GM15510 (cell line): ENCODE measurements around the gene MCTP1.

Experiments
- POLR2A ChIP-seq: IDR thresholded peaks from 3 replicates; pipeline ENCODE4 v1.6.1; 2011; ENCODE audit warnings: borderline replicate concordance; ENCODE audit not compliant: insufficient read length; ENCODE audit errors: extremely low read depth

The MCTP1 gene

DNA sequence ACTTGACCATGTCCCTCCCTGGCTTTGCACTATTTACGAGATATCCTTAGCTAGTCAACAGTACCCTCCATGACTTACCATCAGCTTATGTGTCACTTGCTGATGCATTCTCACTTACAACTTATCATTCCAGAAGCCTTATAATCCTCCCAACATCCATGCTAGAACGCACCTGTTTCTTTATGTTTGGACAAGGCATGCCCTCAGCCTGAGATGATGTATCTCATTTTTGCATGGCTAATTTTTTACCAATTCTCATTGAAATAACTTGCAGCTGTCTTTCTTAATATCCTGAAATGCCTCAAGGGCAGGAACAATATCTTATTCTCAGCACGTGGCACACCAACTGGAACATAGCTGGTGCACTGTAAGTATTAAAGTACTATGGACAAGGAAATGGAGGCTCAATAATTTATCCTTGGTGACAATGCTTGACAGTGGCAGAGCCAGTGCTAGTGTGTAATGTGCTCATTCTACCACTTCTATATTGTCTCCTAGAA lies 384.8 kb downstream of the MCTP1 start:
- TF ChIP-seq POLR2A = no peak

DNA sequence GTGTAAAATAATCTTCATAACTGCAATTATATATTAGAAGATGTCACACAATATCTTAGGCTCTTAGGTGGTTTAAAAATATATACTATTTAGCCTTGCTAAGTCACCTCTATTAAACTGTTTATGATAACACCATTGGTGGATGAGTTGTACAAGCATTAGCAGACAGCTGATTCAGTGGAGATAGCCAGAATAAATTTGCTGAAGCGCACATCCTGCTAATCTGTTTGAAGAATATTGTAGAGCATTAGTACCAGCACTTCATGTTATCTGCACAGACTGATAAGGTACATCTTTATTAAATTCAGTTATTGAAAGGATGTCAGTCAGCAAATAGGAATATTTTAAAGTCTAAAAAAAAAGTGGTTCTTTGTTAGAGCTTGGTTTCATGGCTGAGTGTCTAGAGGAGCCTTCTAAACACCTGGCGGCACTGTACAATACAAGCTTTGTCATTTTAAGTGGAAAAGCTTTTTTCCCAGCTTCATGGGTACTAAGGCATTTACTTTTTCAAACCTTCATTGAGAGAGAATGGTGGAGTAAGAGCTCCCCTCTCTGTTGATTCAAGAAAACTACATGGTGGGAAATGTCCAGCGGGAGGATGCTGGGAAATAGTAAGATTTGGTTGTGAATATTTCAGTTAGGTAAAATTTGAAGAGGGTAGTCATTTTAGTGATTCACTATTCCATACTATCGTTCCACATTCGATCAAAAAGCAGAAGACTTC lies 391.3 kb downstream of the MCTP1 start:
- TF ChIP-seq POLR2A = no peak

DNA sequence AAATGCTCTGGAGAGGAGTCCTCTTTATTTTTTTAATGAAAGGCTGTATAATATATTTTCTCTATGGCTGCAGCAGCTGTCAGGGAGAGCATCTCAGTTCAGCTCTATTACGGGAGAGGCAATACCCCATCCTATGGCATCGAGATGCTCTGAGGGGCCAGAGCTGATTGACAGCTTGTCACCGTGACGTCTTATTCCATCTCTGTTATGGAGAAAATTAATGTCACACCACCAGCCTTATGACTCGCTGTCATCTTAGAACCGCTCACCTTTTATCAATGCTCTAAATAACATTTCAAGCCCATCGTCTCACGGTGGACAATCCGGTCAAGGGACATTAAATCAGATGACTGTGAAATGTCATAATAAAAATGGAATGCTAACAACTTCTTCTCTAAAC lies 392.9 kb downstream of the MCTP1 start:
- TF ChIP-seq POLR2A = no peak

DNA sequence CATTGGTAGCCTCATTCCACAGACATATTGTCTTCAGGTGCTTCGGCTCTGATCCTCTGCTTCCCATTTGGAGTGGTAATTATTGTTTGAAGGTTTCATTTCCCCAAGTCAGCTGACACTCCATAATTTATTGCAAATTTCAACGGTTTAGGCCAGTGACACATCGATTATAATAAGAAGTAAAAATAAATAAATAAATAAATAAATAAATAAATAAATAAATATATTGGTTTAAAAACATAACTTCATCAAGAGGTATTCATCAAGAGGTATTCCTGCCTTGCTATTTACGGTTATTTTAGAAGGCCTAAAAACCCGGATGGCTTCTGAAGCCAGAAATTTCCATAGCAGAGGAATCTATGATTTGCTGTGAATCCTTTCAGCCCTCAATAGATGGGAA lies 393.3 kb downstream of the MCTP1 start:
- no peak for TF ChIP-seq POLR2A

DNA sequence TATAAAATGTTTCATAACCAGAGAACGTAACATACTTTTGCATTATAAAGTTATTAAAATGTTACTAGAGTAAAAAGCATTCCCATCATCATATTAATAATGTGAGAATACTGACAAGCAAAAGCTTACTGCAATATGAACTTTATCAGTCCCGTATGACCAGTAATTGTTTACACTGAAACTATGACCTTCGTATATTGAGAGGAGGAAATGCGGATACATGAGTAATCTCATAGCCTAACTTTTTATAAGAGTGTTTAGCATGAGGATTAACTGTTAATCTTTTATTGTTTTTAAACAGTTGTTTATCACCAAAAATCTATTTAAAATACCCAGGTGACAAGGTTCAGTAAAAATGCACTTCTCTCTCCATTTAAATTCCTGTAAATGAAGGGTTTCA lies 394.0 kb downstream of the MCTP1 start:
- TF ChIP-seq POLR2A = no peak

DNA sequence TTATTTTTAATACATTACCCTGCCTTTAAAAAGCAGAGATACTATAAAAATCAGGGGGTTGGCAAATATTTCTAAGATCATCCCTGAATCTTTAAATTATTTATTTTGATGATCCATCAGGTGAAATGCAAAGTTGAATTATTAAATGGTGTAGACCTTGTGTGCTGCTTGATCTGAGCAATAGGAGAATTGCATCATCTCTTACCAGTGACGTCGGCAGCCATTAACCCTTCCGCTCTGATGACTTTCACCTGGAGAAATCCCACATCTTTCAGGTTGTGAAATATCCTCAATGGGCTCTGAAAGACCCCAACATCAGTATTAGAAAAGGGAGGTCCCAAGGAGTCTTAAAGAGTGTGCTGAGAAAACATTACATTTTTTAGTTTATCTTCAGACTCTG lies 396.2 kb downstream of the MCTP1 start:
- TF ChIP-seq POLR2A = no peak

DNA sequence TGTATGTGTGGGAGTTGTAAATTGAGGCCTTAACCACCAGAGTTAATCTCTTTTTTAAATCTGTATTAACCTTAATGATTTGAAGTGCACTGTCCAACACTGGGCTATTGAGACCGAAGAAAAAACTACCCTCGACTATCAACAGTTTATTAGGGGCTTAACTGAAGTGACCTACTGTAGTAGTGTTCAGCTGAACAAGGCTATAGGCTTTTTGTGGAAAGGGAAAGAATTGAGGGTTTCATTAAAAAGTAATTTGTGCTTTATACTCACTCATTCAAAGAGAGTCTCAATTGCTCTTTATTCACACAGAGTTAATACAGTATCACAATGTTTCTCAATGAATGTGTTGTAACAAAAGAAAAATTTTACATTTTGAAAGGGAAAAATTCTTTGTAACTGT lies 399.0 kb downstream of the MCTP1 start:
- TF ChIP-seq POLR2A = no peak

DNA sequence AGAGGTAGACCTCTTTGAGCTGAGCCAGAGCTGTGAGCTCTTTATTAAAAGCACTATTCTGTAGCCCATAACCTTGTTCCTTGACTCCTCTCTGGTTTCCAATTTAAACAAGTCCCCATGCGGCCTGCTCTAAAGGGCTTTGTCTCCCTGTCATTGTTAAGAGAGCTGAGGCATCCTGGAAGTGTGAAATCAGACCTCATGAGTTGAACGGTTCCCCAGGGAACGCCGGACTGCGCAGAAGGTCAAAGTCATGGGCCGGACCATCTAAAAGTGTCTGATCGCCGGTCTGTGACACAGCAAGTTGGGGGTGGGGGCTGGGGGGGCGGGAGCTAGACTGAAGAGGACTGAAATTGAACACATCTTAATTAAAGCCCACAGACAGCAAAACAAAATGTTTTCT lies 400.6 kb downstream of the MCTP1 start:
- TF ChIP-seq POLR2A = no peak

DNA sequence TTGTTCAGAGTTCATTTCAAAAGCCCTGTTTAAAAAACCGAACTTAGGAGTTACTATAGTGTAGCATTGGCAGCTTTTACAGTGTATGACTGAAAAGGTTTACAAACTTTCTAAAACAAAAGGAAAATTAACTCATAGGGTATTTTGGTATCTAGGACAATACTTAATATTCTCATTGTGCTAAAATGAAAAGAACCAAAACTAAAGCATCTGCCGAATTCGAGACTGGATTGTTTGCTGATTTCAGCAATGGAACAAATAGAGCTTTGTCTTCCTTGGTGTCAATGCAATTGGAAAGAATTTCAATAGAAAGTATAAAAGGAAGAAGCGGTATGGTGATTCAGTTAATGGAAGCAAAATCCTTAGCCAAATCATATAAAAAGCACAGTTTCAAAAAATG lies 412.4 kb downstream of the MCTP1 start:
- TF ChIP-seq POLR2A = no peak

DNA sequence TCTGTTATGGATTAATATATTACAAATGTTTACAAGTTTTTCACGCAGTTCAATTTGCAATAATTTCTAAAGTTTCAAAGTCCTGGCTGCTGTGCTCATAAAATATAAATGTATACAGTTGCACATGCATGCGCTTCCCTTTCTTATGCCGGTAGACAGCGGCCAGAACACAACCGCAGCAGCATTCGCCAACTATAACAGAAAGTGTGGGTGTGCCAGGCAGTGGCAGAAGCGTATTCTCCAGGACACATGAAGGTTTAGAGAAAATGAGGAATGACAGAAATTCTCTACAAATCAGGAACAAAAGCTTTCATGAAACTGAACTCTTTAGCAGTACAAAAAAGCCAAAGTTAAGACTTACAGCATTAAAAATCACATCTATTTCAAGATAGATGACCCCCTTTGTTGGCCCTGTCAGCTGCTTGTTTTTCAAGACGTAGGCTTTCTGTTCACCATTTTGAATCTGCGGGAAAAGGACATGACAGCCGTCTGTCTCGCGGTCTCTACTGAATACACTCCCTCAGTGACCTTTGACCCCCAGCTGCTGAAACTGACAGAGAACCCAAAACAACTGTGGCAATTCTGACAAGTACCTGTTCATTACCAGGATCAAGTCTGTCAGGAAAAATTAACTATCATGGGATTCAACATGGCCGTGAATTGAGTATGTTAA lies 414.2 kb downstream of the MCTP1 start:
- no peak for TF ChIP-seq POLR2A

DNA sequence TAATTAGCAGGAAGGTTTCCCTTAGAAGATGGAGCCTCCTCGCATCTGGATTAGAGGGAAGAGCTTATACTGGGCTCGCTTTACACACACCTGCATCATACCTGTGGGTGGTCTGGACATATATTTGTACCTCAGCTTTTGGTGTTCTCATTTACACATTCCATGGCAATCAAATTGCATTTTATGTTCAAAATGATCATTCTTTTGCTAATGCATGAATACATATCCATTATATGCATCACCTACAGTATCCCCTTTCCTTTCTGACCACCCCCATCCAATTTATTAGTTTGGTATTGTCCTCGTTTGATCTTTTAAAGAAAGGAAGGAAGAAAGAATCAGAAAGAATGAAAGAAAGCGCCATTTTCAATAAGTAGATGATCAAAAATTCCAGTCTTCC lies 415.0 kb downstream of the MCTP1 start:
- no peak for TF ChIP-seq POLR2A

DNA sequence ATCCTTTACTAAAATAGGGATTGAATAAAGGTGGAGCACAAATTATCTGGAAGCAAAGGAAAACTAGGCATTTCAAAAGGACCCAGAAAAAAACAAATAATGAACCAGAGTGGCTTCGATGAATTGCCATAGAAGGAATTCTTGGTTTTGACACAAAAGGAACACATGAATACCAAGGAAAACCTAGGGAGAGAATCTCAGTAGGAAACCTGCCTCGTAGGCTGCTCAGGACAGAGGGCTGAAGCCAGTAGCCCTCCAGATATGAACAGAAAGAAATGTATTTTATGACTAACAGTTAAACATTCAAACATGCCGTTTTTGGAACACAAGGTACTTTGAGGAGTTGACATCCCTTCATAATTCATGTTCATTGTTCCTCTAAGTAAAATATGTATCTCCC lies 420.9 kb downstream of the MCTP1 start:
- no peak for TF ChIP-seq POLR2A

DNA sequence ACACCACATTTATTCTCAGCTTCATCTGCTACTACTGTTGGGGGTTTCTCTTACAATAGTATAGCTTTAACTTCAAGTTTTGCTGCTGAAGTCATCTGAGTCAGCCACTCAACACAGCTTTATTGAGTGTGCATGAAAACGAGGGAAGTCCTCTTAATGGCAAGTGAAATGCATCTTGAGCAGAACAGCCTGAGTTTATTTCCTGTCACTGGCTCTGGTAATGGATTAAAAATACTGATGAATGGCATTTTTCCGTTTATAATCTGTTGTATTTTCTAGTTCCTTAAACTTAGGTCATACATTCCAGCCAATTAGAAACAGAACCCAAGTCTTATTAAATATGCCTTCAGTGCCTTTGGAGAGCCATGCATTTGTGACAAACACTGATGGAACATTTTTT lies 427.8 kb downstream of the MCTP1 start:
- TF ChIP-seq POLR2A = no peak

DNA sequence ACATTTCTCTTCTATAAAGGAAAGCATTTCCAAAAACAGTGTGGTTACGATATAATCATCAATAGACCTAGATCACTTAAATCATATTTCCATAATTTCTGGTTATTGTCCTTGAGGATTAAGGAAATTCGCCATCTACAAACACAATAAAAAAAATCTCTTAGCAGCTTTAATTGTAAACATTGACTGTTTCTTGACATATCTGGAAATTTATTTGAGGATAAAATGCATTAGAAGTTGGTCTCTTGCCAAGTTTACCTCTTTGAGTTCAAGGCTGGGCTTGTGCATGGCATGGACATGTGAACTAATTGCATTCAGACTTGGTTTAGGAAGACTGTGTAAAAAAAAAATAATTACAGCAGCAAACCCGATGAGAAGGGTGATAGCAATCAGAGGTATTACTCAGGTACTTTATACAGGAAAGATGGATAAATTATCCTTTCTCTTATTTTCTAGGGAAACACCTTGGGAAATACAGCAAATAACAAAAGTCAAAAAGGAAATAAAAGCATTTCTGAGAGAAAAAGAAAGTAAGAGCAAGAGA lies 428.6 kb downstream of the MCTP1 start:
- no peak for TF ChIP-seq POLR2A

DNA sequence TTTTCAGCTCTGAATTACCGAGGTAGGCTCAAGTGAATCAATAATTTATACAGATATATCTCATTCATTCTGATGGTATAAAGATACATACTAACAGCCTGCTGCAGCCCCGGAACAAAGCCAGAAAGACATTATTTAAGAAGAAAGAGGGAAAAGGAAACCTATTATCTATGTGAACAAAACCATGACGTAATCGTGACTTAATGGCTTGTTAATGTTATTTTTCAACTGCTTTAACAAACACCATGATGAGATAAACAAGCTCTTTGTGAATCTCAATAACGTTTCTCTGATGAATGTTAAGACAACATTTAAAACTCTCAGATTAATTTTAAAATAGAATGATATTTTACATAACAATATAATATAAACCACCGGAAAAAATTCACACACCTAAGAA lies 429.4 kb downstream of the MCTP1 start:
- TF ChIP-seq POLR2A = no peak

DNA sequence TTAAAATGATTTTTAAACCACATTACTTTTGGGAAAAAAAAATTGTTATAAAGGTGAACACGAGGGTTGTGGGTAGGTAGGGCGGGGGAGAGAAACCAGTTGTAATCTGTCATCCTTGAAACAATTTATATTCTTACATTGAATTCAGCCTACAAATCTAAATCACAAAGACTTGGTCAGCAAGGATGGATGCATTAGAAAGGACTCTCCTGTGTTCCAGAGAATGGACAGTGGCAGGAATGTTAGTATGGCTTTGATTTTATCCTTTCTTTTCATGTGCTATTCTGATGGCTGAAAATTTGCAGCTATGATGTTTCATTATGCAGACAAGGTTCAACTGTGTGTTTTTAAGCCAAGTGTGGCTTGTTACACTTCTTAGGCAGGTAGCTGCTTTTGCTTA lies 431.8 kb downstream of the MCTP1 start:
- TF ChIP-seq POLR2A = no peak
